MCF 10A (cell line): ENCODE data around the gene C13orf42. TPM values are rescaled to one million over a fixed set of nuclear protein-coding genes. Genes with fewer than 3 reads are reported as not detected.

Source experiments
- BruUV-seq: library from RNA; stranded (reverse); fragments of 400-500 nt; replicated peaks from 2 replicates; lab custom pipeline; 2021; lab: Mats Ljungman, UMichigan
- CTCF ChIA-PET: fragments of 300-600 bp; sonication (Branson Sonifier 250); formaldehyde crosslinking; extraction: SDS; loops from one replicate; lab custom pipeline; 2021; ENCODE audit warnings: antibody characterized with exemption, inconsistent platforms; lab: Yijun Ruan, JAX
- POLR2A ChIA-PET: fragments of 300-600, 350-650 bp; sonication (Branson Sonifier 250); formaldehyde crosslinking; extraction: SDS; loops from one replicate; lab custom pipeline; 2020; ENCODE audit warnings: antibody characterized with exemption, inconsistent platforms; lab: Yijun Ruan, JAX
- DNase-seq: peaks from one replicate; pipeline ENCODE4 v3.0.0-alpha.2; 2018; ENCODE audit not compliant: unreplicated experiment
- H3K27ac Mint-ChIP-seq: one replicate; pipeline ENCODE4 v1.8.0; 2022; ENCODE audit warnings: mild to moderate bottlenecking, low read depth, mixed read lengths; ENCODE audit not compliant: unreplicated experiment
- H3K27me3 Mint-ChIP-seq: one replicate; pipeline ENCODE4 v1.8.0; 2022; ENCODE audit warnings: mixed read lengths; ENCODE audit not compliant: insufficient read depth, unreplicated experiment
- H3K36me3 Mint-ChIP-seq: one replicate; pipeline ENCODE4 v1.8.0; 2022; ENCODE audit warnings: mild to moderate bottlenecking, moderate library complexity, mixed read lengths; ENCODE audit not compliant: insufficient read depth, unreplicated experiment
- H3K4me1 Mint-ChIP-seq: one replicate; pipeline ENCODE4 v1.8.0; 2022; ENCODE audit warnings: mixed read lengths; ENCODE audit not compliant: insufficient read depth, unreplicated experiment
- H3K4me3 Mint-ChIP-seq: one replicate; pipeline ENCODE4 v1.8.0; 2022; ENCODE audit warnings: mild to moderate bottlenecking, moderate library complexity, mixed read lengths; ENCODE audit not compliant: unreplicated experiment
- H3K9me3 Mint-ChIP-seq: one replicate; pipeline ENCODE4 v1.8.0; 2022; ENCODE audit warnings: mixed read lengths; ENCODE audit not compliant: unreplicated experiment
- CTCF ChIP-seq: fragments of 200-600 bp; IDR thresholded peaks from one replicate; pipeline ENCODE4 v1.8.0; 2022; ENCODE audit warnings: antibody characterized with exemption, mild to moderate bottlenecking; ENCODE audit not compliant: unreplicated experiment
- intact Hi-C: fragments of 100-400 bp; cut with micrococcal nuclease; formaldehyde crosslinking; loops from 2 replicates; pipeline ENCODE4 v1.14.1; 2022
- total RNA-seq: library from RNA; stranded (reverse); gene quantifications from 2 replicates; pipeline ENCODE4 v1.2.3, GENCODE V29; 2022

Gene C13orf42
- total RNA-seq, 1 experiment from 2014 or later: not detected

GRCh38 chr13:51067210-51067701 lies 43.8 kb downstream of the C13orf42 start:
- no peak for DNase-seq
- H3K4me1 Mint-ChIP-seq: peaks cover 9% of the 10 kb centered on the region
- peaks cover 35% of the 10 kb centered on the region for H3K27me3 Mint-ChIP-seq
- TF ChIP-seq CTCF: no peak
- BruUV-seq: no TSS peak
- POLR2A ChIA-PET: interaction anchor here (0.5 to 0.6 kb wide), 3 partner anchors 9 to 1170 kb away, joined by 3 to 5 read pairs (median 3); no protein-coding TSS in a partner anchor
- intact Hi-C loops: no loop called here
- no peak overlapping the region for H3K4me3 Mint-ChIP-seq
- no peaks in the 10 kb centered on the region for H3K36me3 Mint-ChIP-seq
- no peaks in the 10 kb centered on the region for H3K9me3 Mint-ChIP-seq
- H3K27ac Mint-ChIP-seq: peak overlapping the region; percentile 20
- CTCF ChIA-PET: interaction anchor here (0.7 to 6.2 kb wide), 7 partner anchors 13 to 1411 kb away, joined by 3 to 40 read pairs (median 5); no protein-coding TSS in a partner anchor

GRCh38 chr13:51066091-51066831 lies 44.8 kb downstream of the C13orf42 start:
- ChIA-PET CTCF (interaction anchor here (0.6 to 4.3 kb wide), 9 partner anchors 8 to 966 kb away, joined by 3 to 40 read pairs (median 3); no protein-coding TSS in a partner anchor), POLR2A (interaction anchor here (0.7 kb wide), 1 partner anchor 10 kb away, joined by 4 read pairs; no protein-coding TSS in a partner anchor)
- no peaks in the 10 kb centered on the region for H3K36me3 Mint-ChIP-seq
- TF ChIP-seq CTCF: no peak
- H3K4me1 Mint-ChIP-seq: peaks cover 9% of the 10 kb centered on the region
- H3K9me3 Mint-ChIP-seq: no peaks in the 10 kb centered on the region
- BruUV-seq: no TSS peak
- intact Hi-C loops: no loop called here
- no peak overlapping the region for H3K4me3 Mint-ChIP-seq
- DNase-seq: peak; percentile 55
- peak overlapping the region; percentile 20 for H3K27ac Mint-ChIP-seq
- H3K27me3 Mint-ChIP-seq: peaks cover 38% of the 10 kb centered on the region

- POLR2A ChIA-PET: interaction anchor here (0.7 kb wide), 1 partner anchor 9 kb away, joined by 4 read pairs; no protein-coding TSS in a partner anchor
- intact Hi-C loops: no loop called here
- no peaks in the 10 kb centered on the region for H3K36me3 Mint-ChIP-seq
These were observed 45.5 kb downstream of the C13orf42 start for GRCh38 chr13:51065372-51066090.

More at GRCh38 chr13:51065372-51066090, 45.5 kb downstream of the C13orf42 start:
- no peak for DNase-seq
- peaks cover 9% of the 10 kb centered on the region for H3K4me1 Mint-ChIP-seq
- no TSS peak for BruUV-seq
- H3K9me3 Mint-ChIP-seq: no peaks in the 10 kb centered on the region
- CTCF ChIA-PET: interaction anchor here (0.6 to 2.2 kb wide), 6 partner anchors 7 to 333 kb away, joined by 3 to 6 read pairs (median 4); no protein-coding TSS in a partner anchor
- H3K4me3 Mint-ChIP-seq: no peak overlapping the region
- peaks cover 38% of the 10 kb centered on the region for H3K27me3 Mint-ChIP-seq
- no peak for TF ChIP-seq CTCF
- no peak overlapping the region for H3K27ac Mint-ChIP-seq
